ENCODE results near the gene VPS16.
"Not testable (repeated sequence)": the region's sequence is repeated elsewhere in the genome, so short reads cannot be mapped to it uniquely, and the experiment has no call there.

Gene VPS16

DNA sequence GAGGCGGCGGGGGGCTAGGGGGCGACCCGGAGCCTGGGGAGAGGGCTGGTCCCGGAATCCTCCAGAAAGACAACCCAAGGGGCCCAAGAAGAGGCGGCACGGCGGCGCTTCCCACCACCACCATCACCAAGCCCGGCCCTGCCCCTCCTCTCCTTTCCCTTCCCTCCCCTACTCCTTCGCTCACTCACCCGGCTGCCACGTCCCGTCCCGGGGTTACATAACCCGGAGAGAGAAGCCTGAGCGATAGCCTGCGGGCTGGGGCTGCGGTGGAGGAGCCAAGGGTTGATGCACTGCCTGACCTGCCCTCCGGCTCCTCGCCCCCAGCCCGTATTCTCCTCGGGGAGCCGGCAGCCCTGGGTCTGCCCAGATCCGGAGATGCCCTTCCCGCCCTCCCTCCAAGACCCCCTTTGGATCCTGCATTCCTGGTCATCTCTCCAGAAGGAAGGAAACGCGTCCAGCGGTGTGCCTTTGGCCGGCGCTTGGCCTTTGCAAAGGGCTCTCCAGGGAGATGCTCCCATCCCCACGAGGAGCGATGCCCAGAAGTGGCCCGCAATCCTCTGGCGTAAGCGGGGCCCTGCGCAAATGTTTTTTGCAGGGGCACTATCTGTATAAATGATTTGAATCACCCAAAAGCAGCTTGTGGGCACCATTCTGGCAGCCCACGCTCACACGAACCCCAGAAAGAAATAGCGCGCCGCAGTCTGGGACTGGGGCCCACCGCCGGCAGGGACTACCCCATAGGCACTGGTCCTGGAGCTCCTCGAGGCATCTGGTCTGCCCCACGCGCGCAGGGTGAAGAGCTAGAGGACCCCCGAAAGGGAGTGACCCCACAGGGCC is 35.5 kb upstream of the VPS16 start:
- Histone ChIP-seq H3K4me3 (no peak overlapping the region), H3K36me3 (ENCODE audit: insufficient read depth, low read length) (no peaks in the 10 kb centered on the region), H3K27ac (no peak overlapping the region), H3K9me3 (ENCODE audit: low read depth, low read length) (no peaks in the 10 kb centered on the region), H3K9ac (ENCODE audit: insufficient read length) (no peak overlapping the region)
- no peak for DNase-seq (ENCODE audit: low read depth, low spot score)
- TF ChIP-seq POLR2AphosphoS5 (IDR thresholded peaks at IDR 0.05; ENCODE audit: borderline replicate concordance, low read depth, low read length) (no peak), EZH2 (IDR thresholded peaks at IDR 0.05) (no peak), FOXP2 (optimal IDR thresholded peaks at IDR 0.05; ENCODE audit: control extremely low read depth, extremely low read length, insufficient read depth) (no peak)

- DNase-seq (ENCODE audit: low read depth, low spot score), result no peak
These were observed 34.7 kb upstream of the VPS16 start for GRCh38 chr20:2805689-2806350.

DNA sequence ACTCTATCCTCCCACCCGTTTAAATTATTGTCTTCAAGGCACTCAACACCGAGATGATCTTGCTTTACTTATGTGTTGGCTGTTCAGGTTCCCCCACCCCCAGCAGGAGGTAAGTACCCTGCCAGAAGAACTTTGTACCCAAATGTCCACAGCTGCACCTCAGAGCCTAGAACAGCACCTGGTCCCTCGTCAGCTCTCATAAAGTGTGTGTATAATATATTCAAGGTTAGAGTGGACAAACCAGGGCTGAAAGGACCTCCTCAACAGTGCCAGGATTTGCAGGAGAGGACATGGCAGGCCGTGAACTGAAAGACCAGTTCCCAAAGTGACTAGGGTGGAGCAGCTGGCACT is 34.2 kb upstream of the VPS16 start:
- Histone ChIP-seq H3K27ac (no peak overlapping the region), H3K9ac (ENCODE audit: insufficient read length) (no peak overlapping the region), H3K9me3 (ENCODE audit: low read depth, low read length) (no peaks in the 10 kb centered on the region), H3K4me3 (no peak overlapping the region), H3K36me3 (ENCODE audit: insufficient read depth, low read length) (no peaks in the 10 kb centered on the region)
- TF ChIP-seq EZH2 (IDR thresholded peaks at IDR 0.05), result no peak
- TF ChIP-seq FOXP2 (optimal IDR thresholded peaks at IDR 0.05; ENCODE audit: control extremely low read depth, extremely low read length, insufficient read depth), result no peak
- no peak for TF ChIP-seq POLR2AphosphoS5 (IDR thresholded peaks at IDR 0.05; ENCODE audit: borderline replicate concordance, low read depth, low read length)
- no peak for DNase-seq (ENCODE audit: low read depth, low spot score)

More at GRCh38 chr20:2805689-2806350, 34.7 kb upstream of the VPS16 start:
- Histone ChIP-seq H3K36me3 (ENCODE audit: insufficient read depth, low read length) (no peaks in the 10 kb centered on the region), H3K9ac (ENCODE audit: insufficient read length) (no peak overlapping the region), H3K27ac (no peak overlapping the region), H3K4me3 (no peak overlapping the region), H3K9me3 (ENCODE audit: low read depth, low read length) (no peaks in the 10 kb centered on the region)
- TF ChIP-seq EZH2 (IDR thresholded peaks at IDR 0.05) (no peak), POLR2AphosphoS5 (IDR thresholded peaks at IDR 0.05; ENCODE audit: borderline replicate concordance, low read depth, low read length) (no peak), FOXP2 (optimal IDR thresholded peaks at IDR 0.05; ENCODE audit: control extremely low read depth, extremely low read length, insufficient read depth) (no peak)

DNA sequence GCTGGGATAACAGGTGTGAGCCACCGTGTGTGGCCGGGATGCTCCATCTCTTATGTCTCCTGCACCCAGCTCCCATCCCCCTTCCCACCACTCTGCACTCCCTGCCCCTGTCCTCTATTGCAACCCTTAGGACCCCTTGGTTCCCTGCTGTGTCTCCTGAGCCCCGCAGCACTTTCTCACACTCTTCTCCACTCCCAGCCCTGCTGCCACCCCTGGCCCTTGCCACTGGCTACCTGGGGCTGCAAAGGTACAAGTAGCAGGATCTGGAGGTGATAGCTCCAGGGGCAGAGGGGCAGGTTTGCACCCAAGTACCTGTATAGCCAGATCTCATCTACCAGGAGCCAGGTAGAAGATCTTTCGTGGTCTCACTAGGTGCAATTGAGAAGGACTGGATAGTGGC is 33.5 kb upstream of the VPS16 start:
- no peak overlapping the region for H3K9ac ChIP-seq (ENCODE audit: insufficient read length)
- H3K9me3 ChIP-seq (ENCODE audit: low read depth, low read length), result no peaks in the 10 kb centered on the region
- H3K4me3 ChIP-seq, result no peak overlapping the region
- TF ChIP-seq EZH2 (IDR thresholded peaks at IDR 0.05) (no peak), POLR2AphosphoS5 (IDR thresholded peaks at IDR 0.05; ENCODE audit: borderline replicate concordance, low read depth, low read length) (no peak)
- H3K27ac ChIP-seq, result no peak overlapping the region
- H3K36me3 ChIP-seq (ENCODE audit: insufficient read depth, low read length), result no peaks in the 10 kb centered on the region
- no peak for DNase-seq (ENCODE audit: low read depth, low spot score)

GRCh38 chr20:2807929-2808328 is 32.6 kb upstream of the VPS16 start:
- not testable (repeated sequence) for H3K9me3 ChIP-seq (ENCODE audit: low read depth, low read length); DNase-seq (ENCODE audit: low read depth, low spot score); H3K9ac ChIP-seq (ENCODE audit: insufficient read length); H3K36me3 ChIP-seq (ENCODE audit: insufficient read depth, low read length); H3K4me3 ChIP-seq; H3K27ac ChIP-seq

DNA sequence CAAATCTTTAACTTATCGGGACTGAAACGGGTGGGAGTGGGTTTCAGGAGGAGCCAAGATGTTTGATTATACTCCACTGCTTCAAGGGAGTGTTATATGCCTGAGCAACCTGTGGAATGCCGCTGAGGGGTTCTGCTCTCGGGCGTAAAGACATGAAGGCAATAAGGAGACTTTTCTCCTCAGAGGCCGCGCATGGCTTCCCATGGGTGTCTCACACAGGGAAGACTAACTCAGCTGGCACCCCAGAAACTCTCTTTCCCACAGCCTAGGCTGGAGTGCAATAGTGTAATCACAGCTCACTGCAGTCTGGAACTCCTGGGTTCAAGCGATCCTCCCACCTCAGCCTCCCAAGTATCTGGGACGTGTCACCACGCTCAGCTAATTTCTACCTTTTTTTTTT is 30.9 kb upstream of the VPS16 start:
- TF ChIP-seq POLR2AphosphoS5 (IDR thresholded peaks at IDR 0.05; ENCODE audit: borderline replicate concordance, low read depth, low read length), result no peak
- no peak for TF ChIP-seq FOXP2 (optimal IDR thresholded peaks at IDR 0.05; ENCODE audit: control extremely low read depth, extremely low read length, insufficient read depth)
- no peak for TF ChIP-seq EZH2 (IDR thresholded peaks at IDR 0.05)
- DNase-seq (ENCODE audit: low read depth, low spot score), result no peak
- Histone ChIP-seq H3K4me3 (no peak overlapping the region), H3K9me3 (ENCODE audit: low read depth, low read length) (no peaks in the 10 kb centered on the region), H3K9ac (ENCODE audit: insufficient read length) (no peak overlapping the region), H3K36me3 (ENCODE audit: insufficient read depth, low read length) (no peaks in the 10 kb centered on the region), H3K27ac (no peak overlapping the region)

DNA sequence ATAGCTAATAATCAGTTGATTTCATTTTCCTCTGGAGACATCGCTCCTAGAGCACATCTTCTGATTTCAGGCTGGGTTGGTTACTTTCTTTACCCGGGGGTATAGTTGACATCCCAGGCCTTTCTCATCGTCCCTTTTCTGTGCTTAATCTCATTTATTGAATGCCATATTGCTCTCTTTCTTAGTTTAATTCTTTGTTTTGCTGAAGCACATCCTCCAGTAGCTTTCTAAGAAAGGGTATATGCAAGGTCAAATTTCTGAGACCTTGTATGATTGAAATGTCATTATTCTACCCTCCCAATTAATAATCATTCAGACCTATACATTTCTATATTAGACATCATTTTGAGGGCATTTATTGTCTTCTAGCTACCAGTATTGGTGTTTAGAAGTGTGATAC is 28.4 kb upstream of the VPS16 start:
- Histone ChIP-seq H3K36me3 (ENCODE audit: insufficient read depth, low read length) (no peaks in the 10 kb centered on the region), H3K27ac (no peak overlapping the region), H3K9me3 (ENCODE audit: low read depth, low read length) (no peaks in the 10 kb centered on the region), H3K9ac (ENCODE audit: insufficient read length) (no peak overlapping the region), H3K4me3 (no peak overlapping the region)
- TF ChIP-seq FOXP2 (optimal IDR thresholded peaks at IDR 0.05; ENCODE audit: control extremely low read depth, extremely low read length, insufficient read depth) (no peak), POLR2AphosphoS5 (IDR thresholded peaks at IDR 0.05; ENCODE audit: borderline replicate concordance, low read depth, low read length) (no peak), EZH2 (IDR thresholded peaks at IDR 0.05) (no peak)
- DNase-seq (ENCODE audit: low read depth, low spot score), result no peak

DNA sequence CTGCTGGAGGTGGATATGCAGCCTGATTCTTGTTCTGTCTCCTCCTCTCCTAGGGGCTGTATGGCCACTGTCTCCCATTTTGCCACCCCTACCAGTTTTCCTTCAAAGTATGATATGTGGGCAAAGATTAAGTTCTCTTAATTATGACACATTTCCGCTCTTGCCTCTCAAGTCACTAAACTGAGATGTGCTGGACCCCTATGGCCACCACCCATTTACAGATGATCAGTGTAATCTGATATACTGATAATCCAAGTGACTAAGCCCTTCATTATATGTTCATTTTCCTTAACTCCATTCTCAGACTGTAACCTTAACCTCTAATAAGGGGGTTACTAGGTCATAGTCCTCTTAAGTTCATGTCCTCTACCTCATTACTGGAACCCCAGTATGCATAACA is 26.5 kb upstream of the VPS16 start:
- TF ChIP-seq FOXP2 (optimal IDR thresholded peaks at IDR 0.05; ENCODE audit: control extremely low read depth, extremely low read length, insufficient read depth), result no peak
- no peak for TF ChIP-seq EZH2 (IDR thresholded peaks at IDR 0.05)
- TF ChIP-seq POLR2AphosphoS5 (IDR thresholded peaks at IDR 0.05; ENCODE audit: borderline replicate concordance, low read depth, low read length), result no peak
- H3K27ac ChIP-seq, result no peak overlapping the region
- no peaks in the 10 kb centered on the region for H3K9me3 ChIP-seq (ENCODE audit: low read depth, low read length)
- no peak overlapping the region for H3K9ac ChIP-seq (ENCODE audit: insufficient read length)
- H3K36me3 ChIP-seq (ENCODE audit: insufficient read depth, low read length), result no peaks in the 10 kb centered on the region
- DNase-seq (ENCODE audit: low read depth, low spot score), result no peak
- H3K4me3 ChIP-seq, result no peak overlapping the region
